ENCODE data around the gene LYPD4.

LYPD4 gene

GRCh38 chr19:41868120-41868988 lies 23.9 kb upstream of the LYPD4 start:
- Histone ChIP-seq H3K9me3 (ENCODE audit: control extremely low read depth in 1 of 5, control insufficient read depth in 4 of 5, insufficient read depth in 2 of 5, low read depth in 1 of 5, low read length in 4 of 5) (no peaks in the 10 kb centered on the region), H3K4me3 (ENCODE audit: control insufficient read depth in 1 of 7, extremely low read depth in 1 of 7, insufficient read depth in 4 of 7, low read depth in 2 of 7, low read length in 6 of 7) (no peak overlapping the region), H3K4me1 (ENCODE audit: control extremely low read depth in 1 of 4, control insufficient read depth in 4 of 4, insufficient read depth in 4 of 4, low read length in 3 of 4) (peaks cover 9 to 89% (median 72%) of the 10 kb centered on the region in 4 experiments), H3K36me3 (ENCODE audit: control insufficient read depth in 4 of 4, insufficient read depth in 4 of 4, low read length in 3 of 4) (peaks cover 15 to 73% (median 52%) of the 10 kb centered on the region in 4 experiments), H3K27ac (ENCODE audit: insufficient read depth in 1 of 2, low read depth in 1 of 2, low read length in 2 of 2, poor library complexity in 1 of 2, severe bottlenecking in 2 of 2) (peak overlapping the region; percentile 4 to 67), H3K27me3 (replicated peaks in 2 of 5; ENCODE audit: control insufficient read depth in 4 of 5, insufficient read depth in 5 of 5, low read length in 4 of 5) (no peaks in the 10 kb centered on the region)
- ChIA-PET CTCF (interaction anchor here (0.5 to 1.6 kb wide), 7 partner anchors 9 to 76 kb away, joined by 3 to 5 read pairs (median 3); partner anchors contain the start of gene RPS19), POLR2A (no interaction called here)
- WGBS (ENCODE audit: insufficient coverage) = 83% methylated on average over 7 of the region's 10 CpGs
- DNase-seq = no peak

- ChIA-PET CTCF (interaction anchor here (0.8 to 1.3 kb wide), 4 partner anchors 24 to 171 kb away, joined by 3 to 6 read pairs (median 3); no protein-coding TSS in a partner anchor), POLR2A (interaction anchor here (0.6 kb wide), 1 partner anchor 12 kb away, joined by 3 read pairs; no protein-coding TSS in a partner anchor)
- Histone ChIP-seq H3K9me3 (ENCODE audit: control extremely low read depth in 1 of 5, control insufficient read depth in 4 of 5, insufficient read depth in 2 of 5, low read depth in 1 of 5, low read length in 4 of 5) (no peaks in the 10 kb centered on the region), H3K27me3 (replicated peaks in 2 of 5; ENCODE audit: control insufficient read depth in 4 of 5, insufficient read depth in 5 of 5, low read length in 4 of 5) (no peaks in the 10 kb centered on the region), H3K4me3 (ENCODE audit: control insufficient read depth in 1 of 7, extremely low read depth in 1 of 7, insufficient read depth in 4 of 7, low read depth in 2 of 7, low read length in 6 of 7) (no peak overlapping the region), H3K4me1 (ENCODE audit: control extremely low read depth in 1 of 4, control insufficient read depth in 4 of 4, insufficient read depth in 4 of 4, low read length in 3 of 4) (peaks cover 16 to 89% (median 72%) of the 10 kb centered on the region in 4 experiments), H3K36me3 (ENCODE audit: control insufficient read depth in 4 of 4, insufficient read depth in 4 of 4, low read length in 3 of 4) (peaks cover 15 to 85% (median 67%) of the 10 kb centered on the region in 4 experiments), H3K27ac (ENCODE audit: insufficient read depth in 1 of 2, low read depth in 1 of 2, low read length in 2 of 2, poor library complexity in 1 of 2, severe bottlenecking in 2 of 2) (peak overlapping the region in 1 of 2 experiments; percentile 60)
- 100% methylated on average over 2 of the region's 3 CpGs for WGBS (ENCODE audit: insufficient coverage)
- no peak for DNase-seq
These were observed 21.8 kb upstream of the LYPD4 start for GRCh38 chr19:41866284-41866683.

GRCh38 chr19:41864374-41864773 lies 19.9 kb upstream of the LYPD4 start:
- Histone ChIP-seq H3K36me3 (ENCODE audit: control insufficient read depth in 4 of 4, insufficient read depth in 4 of 4, low read length in 3 of 4) (peaks cover 15 to 79% (median 58%) of the 10 kb centered on the region in 4 experiments), H3K27ac (ENCODE audit: insufficient read depth in 1 of 2, low read depth in 1 of 2, low read length in 2 of 2, poor library complexity in 1 of 2, severe bottlenecking in 2 of 2) (peak overlapping the region; percentile 11 to 40), H3K9me3 (ENCODE audit: control extremely low read depth in 1 of 5, control insufficient read depth in 4 of 5, insufficient read depth in 2 of 5, low read depth in 1 of 5, low read length in 4 of 5) (no peaks in the 10 kb centered on the region), H3K4me1 (ENCODE audit: control extremely low read depth in 1 of 4, control insufficient read depth in 4 of 4, insufficient read depth in 4 of 4, low read length in 3 of 4) (peaks cover 12 to 77% (median 66%) of the 10 kb centered on the region in 4 experiments), H3K27me3 (replicated peaks in 2 of 5; ENCODE audit: control insufficient read depth in 4 of 5, insufficient read depth in 5 of 5, low read length in 4 of 5) (no peaks in the 10 kb centered on the region), H3K4me3 (ENCODE audit: control insufficient read depth in 1 of 7, extremely low read depth in 1 of 7, insufficient read depth in 4 of 7, low read depth in 2 of 7, low read length in 6 of 7) (no peak overlapping the region)
- WGBS (ENCODE audit: insufficient coverage) = 94% methylated on average over 5 of the region's 5 CpGs
- CTCF ChIA-PET = interaction anchor here (0.7 to 6.9 kb wide), 5 partner anchors 8 to 86 kb away, joined by 3 to 48 read pairs (median 3); no protein-coding TSS in a partner anchor
- no peak for DNase-seq
- POLR2A ChIA-PET = interaction anchor here (0.6 kb wide), 1 partner anchor 57 kb away, joined by 3 read pairs; no protein-coding TSS in a partner anchor

- POLR2A ChIA-PET = interaction anchor here (0.6 to 1.2 kb wide), 3 partner anchors 10 to 58 kb away, joined by 3 to 4 read pairs (median 3); no protein-coding TSS in a partner anchor
- peak overlapping the region in 2 of 7 experiments; percentile 45 to 98 for H3K4me3 ChIP-seq (ENCODE audit: control insufficient read depth in 1 of 7, extremely low read depth in 1 of 7, insufficient read depth in 4 of 7, low read depth in 2 of 7, low read length in 6 of 7)
- DNase-seq = peak in 2 of 3 donors; percentile 59 to 60
- H3K27ac ChIP-seq (ENCODE audit: insufficient read depth in 1 of 2, low read depth in 1 of 2, low read length in 2 of 2, poor library complexity in 1 of 2, severe bottlenecking in 2 of 2) = peak overlapping the region in 1 of 2 experiments; percentile 95
- peaks cover 15 to 69% (median 51%) of the 10 kb centered on the region in 4 experiments for H3K36me3 ChIP-seq (ENCODE audit: control insufficient read depth in 4 of 4, insufficient read depth in 4 of 4, low read length in 3 of 4)
- WGBS (ENCODE audit: insufficient coverage) = 68% methylated on average over 9 of the region's 11 CpGs
- CTCF ChIA-PET = interaction anchor here (0.8 to 6.9 kb wide), 11 partner anchors 8 to 91 kb away, joined by 3 to 48 read pairs (median 3); no protein-coding TSS in a partner anchor
- no peaks in the 10 kb centered on the region for H3K27me3 ChIP-seq (replicated peaks in 2 of 5; ENCODE audit: control insufficient read depth in 4 of 5, insufficient read depth in 5 of 5, low read length in 4 of 5)
- H3K9me3 ChIP-seq (ENCODE audit: control extremely low read depth in 1 of 5, control insufficient read depth in 4 of 5, insufficient read depth in 2 of 5, low read depth in 1 of 5, low read length in 4 of 5) = no peaks in the 10 kb centered on the region
- peaks cover 12 to 72% (median 64%) of the 10 kb centered on the region in 4 experiments for H3K4me1 ChIP-seq (ENCODE audit: control extremely low read depth in 1 of 4, control insufficient read depth in 4 of 4, insufficient read depth in 4 of 4, low read length in 3 of 4)
These were observed 18.9 kb upstream of the LYPD4 start for GRCh38 chr19:41863209-41863931.

GRCh38 chr19:41862445-41862986 lies 18.0 kb upstream of the LYPD4 start:
- Histone ChIP-seq H3K4me1 (ENCODE audit: control extremely low read depth in 1 of 4, control insufficient read depth in 4 of 4, insufficient read depth in 4 of 4, low read length in 3 of 4) (peaks cover 12 to 64% (median 58%) of the 10 kb centered on the region in 4 experiments), H3K27ac (ENCODE audit: insufficient read depth in 1 of 2, low read depth in 1 of 2, low read length in 2 of 2, poor library complexity in 1 of 2, severe bottlenecking in 2 of 2) (peak overlapping the region in 1 of 2 experiments; percentile 95), H3K9me3 (ENCODE audit: control extremely low read depth in 1 of 5, control insufficient read depth in 4 of 5, insufficient read depth in 2 of 5, low read depth in 1 of 5, low read length in 4 of 5) (no peaks in the 10 kb centered on the region), H3K36me3 (ENCODE audit: control insufficient read depth in 4 of 4, insufficient read depth in 4 of 4, low read length in 3 of 4) (peaks cover 11 to 60% (median 45%) of the 10 kb centered on the region in 4 experiments), H3K27me3 (replicated peaks in 2 of 5; ENCODE audit: control insufficient read depth in 4 of 5, insufficient read depth in 5 of 5, low read length in 4 of 5) (no peaks in the 10 kb centered on the region), H3K4me3 (ENCODE audit: control insufficient read depth in 1 of 7, extremely low read depth in 1 of 7, insufficient read depth in 4 of 7, low read depth in 2 of 7, low read length in 6 of 7) (peak overlapping the region in 3 of 7 experiments; percentile 7 to 98 (median 45))
- WGBS (ENCODE audit: insufficient coverage) = 100% methylated on average over 1 of the region's 2 CpGs
- no peak for DNase-seq
- ChIA-PET CTCF (interaction anchor here (0.8 to 6.9 kb wide), 8 partner anchors 10 to 92 kb away, joined by 3 to 48 read pairs (median 4); no protein-coding TSS in a partner anchor), POLR2A (interaction anchor here (1.2 kb wide), 1 partner anchor 10 kb away, joined by 4 read pairs; no protein-coding TSS in a partner anchor)

- Histone ChIP-seq H3K27me3 (replicated peaks in 2 of 5; ENCODE audit: control insufficient read depth in 4 of 5, insufficient read depth in 5 of 5, low read length in 4 of 5) (no peaks in the 10 kb centered on the region), H3K27ac (ENCODE audit: insufficient read depth in 1 of 2, low read depth in 1 of 2, low read length in 2 of 2, poor library complexity in 1 of 2, severe bottlenecking in 2 of 2) (peak overlapping the region; percentile 90 to 95), H3K4me3 (ENCODE audit: control insufficient read depth in 1 of 7, extremely low read depth in 1 of 7, insufficient read depth in 4 of 7, low read depth in 2 of 7, low read length in 6 of 7) (peak overlapping the region in 3 of 7 experiments; percentile 28 to 98 (median 95)), H3K9me3 (ENCODE audit: control extremely low read depth in 1 of 5, control insufficient read depth in 4 of 5, insufficient read depth in 2 of 5, low read depth in 1 of 5, low read length in 4 of 5) (no peaks in the 10 kb centered on the region), H3K4me1 (ENCODE audit: control extremely low read depth in 1 of 4, control insufficient read depth in 4 of 4, insufficient read depth in 4 of 4, low read length in 3 of 4) (peaks cover 12 to 62% (median 54%) of the 10 kb centered on the region in 4 experiments), H3K36me3 (ENCODE audit: control insufficient read depth in 4 of 4, insufficient read depth in 4 of 4, low read length in 3 of 4) (peaks cover 11 to 57% (median 44%) of the 10 kb centered on the region in 4 experiments)
- DNase-seq = no peak
- POLR2A ChIA-PET = no interaction called here
- WGBS (ENCODE audit: insufficient coverage) = 88% methylated on average over 3 of the region's 9 CpGs
- CTCF ChIA-PET = interaction anchor here (2.0 to 6.9 kb wide), 3 partner anchors 10 to 89 kb away, joined by 4 to 48 read pairs (median 16); partner anchors contain the start of gene CD79A
These were observed 17.4 kb upstream of the LYPD4 start for GRCh38 chr19:41861846-41862245.

Data from common myeloid progenitor, CD34-positive (primary cell).